CD4-positive, alpha-beta memory T cell (primary cell): Measurements from ENCODE around the gene FZD1. TPM values are rescaled to one million over a fixed set of nuclear protein-coding genes. Genes with fewer than 3 reads are reported as not detected.
A peak's percentile ranks its signal among the peaks of the same experiment; 100 is the strongest.

Experiments used
- CTCF ChIA-PET: fragments of 350-600 bp; sonication (Branson Sonifier 250); formaldehyde crosslinking; loops from one replicate; lab custom pipeline; 2021; ENCODE audit warnings: inconsistent platforms; ENCODE audit not compliant: partially characterized antibody; lab: Charles Lee
- POLR2A ChIA-PET: fragments of 350-600 bp; sonication (Branson Sonifier 250); formaldehyde crosslinking; loops from one replicate; lab custom pipeline; 2021; ENCODE audit not compliant: partially characterized antibody; lab: Charles Lee
- DNase-seq, 5 donors: peaks; one replicate each; pipeline versions ENCODE4 v3.0.0 to v3.0.0-alpha.2; 2020 to 2022; ENCODE audit warnings: mixed read lengths in 1 of 5
- H3K27ac ChIP-seq: one replicate; pipeline ENCODE4 v1.7.0; 2013; ENCODE audit warnings: low read depth, low read length
- H3K27me3 ChIP-seq: 2 replicates; pipeline ENCODE4 v1.7.0; 2013; ENCODE audit warnings: mild to moderate bottlenecking, low read length, moderate library complexity; ENCODE audit not compliant: insufficient read depth
- H3K36me3 ChIP-seq: 2 replicates; pipeline ENCODE4 v1.7.0; 2013; ENCODE audit warnings: mild to moderate bottlenecking, low read length, moderate library complexity; ENCODE audit not compliant: insufficient read depth
- H3K4me1 ChIP-seq: 2 replicates; pipeline ENCODE4 v1.7.0; 2013; ENCODE audit warnings: mild to moderate bottlenecking, low read length, moderate library complexity; ENCODE audit not compliant: insufficient read depth
- H3K4me3 ChIP-seq, 2 donors: one replicate each; pipeline ENCODE4 v1.7.0; 2013; ENCODE audit warnings: low read length in 2 of 2, mild to moderate bottlenecking in 1 of 2
- H3K9me3 ChIP-seq, 2 donors: one replicate each; pipeline ENCODE4 v1.7.0; 2013; ENCODE audit warnings: low read length in 2 of 2, control low read depth in 1 of 2; ENCODE audit not compliant: control insufficient read depth in 1 of 2
- H3K27ac Mint-ChIP-seq, 7 donors: one replicate each; pipeline ENCODE4 v1.8.0; 2020 to 2021; ENCODE audit warnings: mixed read lengths in 7 of 7, mild to moderate bottlenecking in 6 of 7, inconsistent platforms in 3 of 7, moderate library complexity in 3 of 7
- H3K27me3 Mint-ChIP-seq, 2 donors: one replicate each; pipeline ENCODE4 v1.8.0; 2020 to 2021; ENCODE audit warnings: mixed read lengths in 2 of 2
- H3K36me3 Mint-ChIP-seq, 2 donors: one replicate each; pipeline ENCODE4 v1.8.0; 2020 to 2021; ENCODE audit warnings: mixed read lengths in 2 of 2, inconsistent platforms in 1 of 2, mild to moderate bottlenecking in 1 of 2
- H3K4me1 Mint-ChIP-seq, 4 donors: one replicate each; pipeline ENCODE4 v1.8.0; 2020 to 2021; ENCODE audit warnings: mixed read lengths in 4 of 4, mild to moderate bottlenecking in 1 of 4
- H3K4me3 Mint-ChIP-seq, 8 donors: one replicate each; pipeline ENCODE4 v1.8.0; 2020 to 2021; ENCODE audit warnings: mixed read lengths in 8 of 8, mild to moderate bottlenecking in 7 of 8, moderate library complexity in 6 of 8, inconsistent platforms in 3 of 8
- H3K9me3 Mint-ChIP-seq, 8 donors: one replicate each; pipeline ENCODE4 v1.8.0; 2020 to 2021; ENCODE audit warnings: mixed read lengths in 8 of 8, mild to moderate bottlenecking in 5 of 8, inconsistent platforms in 3 of 8, moderate library complexity in 1 of 8
- intact Hi-C: fragments of 100-400 bp; cut with micrococcal nuclease; formaldehyde crosslinking; loops from one replicate; pipeline ENCODE4 v1.15.1; 2023
- polyA plus RNA-seq, 2 donors: library from polyadenylated mRNA; unstranded; fragments of 300-500 nt; fragmentation: Illumina TruSeq; gene quantifications; one replicate each; pipeline ENCODE4 v1.2.3, GENCODE V29; 2021
- total RNA-seq, 2 experiments: library from RNA; stranded (reverse); gene quantifications; one replicate each; pipeline ENCODE4 v1.2.3, GENCODE V29; 2021

Gene FZD1
- total and polyA plus RNA-seq, 4 experiments from 2014 or later = 0.08 to 0.09 TPM; not detected in 2

DNA sequence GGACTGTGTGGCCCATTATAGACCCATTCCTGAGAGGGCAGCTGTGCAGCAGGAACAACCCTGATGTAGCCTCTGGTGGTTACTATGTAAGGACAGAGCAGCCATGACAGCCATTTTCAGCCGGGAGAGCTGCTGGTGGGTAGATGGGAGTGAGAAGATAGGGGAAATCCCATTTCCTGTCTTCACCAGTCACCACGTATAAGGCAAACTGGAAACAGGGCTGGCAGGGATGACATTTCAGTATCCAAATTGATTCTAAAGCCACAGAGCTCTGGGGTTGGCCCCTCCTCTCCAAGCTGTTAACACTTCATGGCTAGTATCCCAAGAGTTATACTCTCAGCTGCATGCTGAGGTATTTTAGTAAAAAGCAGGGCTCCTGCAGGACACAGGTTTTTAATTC, 15.2 kb upstream of the FZD1 start:
- no peaks in the 10 kb centered on the region for H3K36me3 Mint-ChIP-seq
- intact Hi-C loops = no loop called here
- POLR2A ChIA-PET = no interaction called here
- H3K4me1 Mint-ChIP-seq = no peaks in the 10 kb centered on the region
- no peak for DNase-seq
- peaks cover 0 to 4% (median 0%) of the 10 kb centered on the region in 8 donors for H3K9me3 Mint-ChIP-seq
- Histone ChIP-seq H3K4me3 (no peak overlapping the region), H3K27me3 (no peaks in the 10 kb centered on the region), H3K9me3 (no peaks in the 10 kb centered on the region), H3K4me1 (no peaks in the 10 kb centered on the region), H3K36me3 (no peaks in the 10 kb centered on the region), H3K27ac (no peak overlapping the region)
- peak overlapping the region in 1 of 7 donors; percentile 8 for H3K27ac Mint-ChIP-seq
- no peaks in the 10 kb centered on the region for H3K27me3 Mint-ChIP-seq
- no peak overlapping the region for H3K4me3 Mint-ChIP-seq
- CTCF ChIA-PET = no interaction called here

DNA sequence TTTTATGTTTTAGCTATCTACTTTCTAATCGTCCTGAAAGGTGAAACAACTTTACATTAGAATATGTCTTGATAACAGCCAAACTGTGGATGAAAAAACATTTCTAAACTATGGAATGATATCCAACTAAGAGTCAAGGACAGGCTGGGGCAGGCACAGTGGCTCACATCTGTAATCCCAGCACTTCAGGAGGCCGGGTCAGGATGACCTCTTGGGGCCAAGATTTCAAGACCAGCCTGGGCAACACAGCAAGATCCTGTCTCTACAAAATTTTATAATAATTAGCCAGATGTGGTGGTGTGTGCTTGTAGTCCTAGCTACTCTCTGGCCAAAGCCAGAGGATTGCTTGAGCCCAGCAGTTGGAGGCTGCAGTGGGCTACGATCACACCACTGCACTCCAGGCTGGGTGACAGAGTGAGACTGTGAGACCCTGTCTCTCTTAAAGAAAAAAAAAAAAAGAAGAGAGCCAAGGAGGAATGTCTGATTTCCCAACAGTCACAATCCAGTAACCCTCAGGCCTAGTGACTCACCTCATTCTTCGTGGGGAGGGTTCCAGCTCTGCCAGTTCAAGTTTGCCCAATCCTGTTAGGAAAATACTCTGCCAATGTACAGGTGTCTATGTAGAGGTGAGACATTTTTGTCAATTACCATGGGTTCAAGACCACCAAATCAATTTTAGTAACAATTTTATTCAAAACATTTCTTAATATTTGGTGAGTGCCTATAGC, 14.6 kb upstream of the FZD1 start:
- CTCF ChIA-PET = no interaction called here
- H3K4me1 Mint-ChIP-seq = no peaks in the 10 kb centered on the region

DNA sequence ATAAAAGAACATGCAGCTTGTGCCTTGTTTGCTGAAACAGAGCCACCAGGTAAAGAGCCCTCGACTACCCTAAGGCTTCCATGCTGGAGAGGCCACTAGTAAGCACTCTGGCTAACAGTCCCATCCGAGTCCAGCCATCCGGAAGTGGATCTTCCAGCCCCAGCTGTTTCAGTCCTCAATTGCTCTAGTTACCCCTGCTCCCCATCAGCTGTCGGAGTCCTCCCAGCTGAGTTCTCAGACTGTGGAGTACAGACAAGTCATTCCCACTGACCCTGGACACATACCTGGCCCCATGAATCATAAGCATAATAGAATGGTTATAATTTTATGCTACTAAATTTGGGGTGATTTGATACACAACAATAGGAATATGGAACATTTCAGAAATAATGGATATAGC, 13.5 kb upstream of the FZD1 start:
- no peaks in the 10 kb centered on the region for H3K27me3 ChIP-seq
- H3K4me3 ChIP-seq = no peak overlapping the region
- intact Hi-C loops = no loop called here
- H3K27me3 Mint-ChIP-seq = no peaks in the 10 kb centered on the region
- H3K4me1 ChIP-seq = no peaks in the 10 kb centered on the region
- no peaks in the 10 kb centered on the region for H3K9me3 ChIP-seq
- no peaks in the 10 kb centered on the region for H3K36me3 Mint-ChIP-seq
- peaks cover 0 to 8% (median 3%) of the 10 kb centered on the region in 8 donors for H3K9me3 Mint-ChIP-seq
- ChIA-PET CTCF (no interaction called here), POLR2A (no interaction called here)
- DNase-seq = no peak
- H3K27ac ChIP-seq = no peak overlapping the region
- H3K27ac Mint-ChIP-seq = no peak overlapping the region
- H3K36me3 ChIP-seq = no peaks in the 10 kb centered on the region
- no peaks in the 10 kb centered on the region for H3K4me1 Mint-ChIP-seq
- H3K4me3 Mint-ChIP-seq = no peak overlapping the region

More for the DNA sequence above, 14.6 kb upstream of the FZD1 start:
- POLR2A ChIA-PET = no interaction called here
- peaks cover 0 to 4% (median 0%) of the 10 kb centered on the region in 8 donors for H3K9me3 Mint-ChIP-seq
- no peaks in the 10 kb centered on the region for H3K36me3 Mint-ChIP-seq
- H3K4me3 ChIP-seq = no peak overlapping the region
- intact Hi-C loops = no loop called here
- H3K27ac ChIP-seq = no peak overlapping the region
- no peaks in the 10 kb centered on the region for H3K9me3 ChIP-seq
- H3K27ac Mint-ChIP-seq = no peak overlapping the region
- H3K4me3 Mint-ChIP-seq = no peak overlapping the region
- H3K4me1 ChIP-seq = no peaks in the 10 kb centered on the region
- H3K27me3 Mint-ChIP-seq = no peaks in the 10 kb centered on the region
- no peaks in the 10 kb centered on the region for H3K36me3 ChIP-seq
- DNase-seq = no peak
- no peaks in the 10 kb centered on the region for H3K27me3 ChIP-seq

DNA sequence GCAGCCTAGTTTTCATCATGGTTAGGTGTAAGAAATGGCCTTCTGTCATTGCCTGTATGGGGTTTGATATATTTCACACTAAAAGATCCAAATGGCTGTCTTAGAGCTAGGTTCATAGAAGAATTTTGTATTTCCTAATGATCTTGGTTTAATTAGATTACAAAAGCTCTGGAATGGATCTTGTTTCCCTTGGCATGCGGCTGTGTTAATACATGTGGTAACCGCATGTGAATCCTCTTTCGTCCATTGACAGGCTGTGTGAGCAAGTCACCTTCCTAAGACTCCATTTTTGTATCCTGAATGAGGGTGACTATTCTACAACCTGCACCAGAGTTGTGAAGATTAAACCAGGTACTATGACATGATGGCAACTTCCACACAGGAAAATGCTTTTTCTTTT, 12.4 kb upstream of the FZD1 start:
- POLR2A ChIA-PET = no interaction called here
- H3K4me1 ChIP-seq = no peaks in the 10 kb centered on the region
- no peaks in the 10 kb centered on the region for H3K9me3 ChIP-seq
- H3K9me3 Mint-ChIP-seq = peaks cover 0 to 11% (median 5%) of the 10 kb centered on the region in 8 donors
- no peak overlapping the region for H3K4me3 Mint-ChIP-seq
- no peaks in the 10 kb centered on the region for H3K4me1 Mint-ChIP-seq
- CTCF ChIA-PET = no interaction called here
- no peak overlapping the region for H3K4me3 ChIP-seq
- intact Hi-C loops = no loop called here
- H3K27me3 Mint-ChIP-seq = no peaks in the 10 kb centered on the region
- no peaks in the 10 kb centered on the region for H3K36me3 ChIP-seq
- H3K27ac ChIP-seq = no peak overlapping the region
- H3K27ac Mint-ChIP-seq = no peak overlapping the region
- H3K36me3 Mint-ChIP-seq = no peaks in the 10 kb centered on the region
- H3K27me3 ChIP-seq = no peaks in the 10 kb centered on the region
- DNase-seq = no peak

DNA sequence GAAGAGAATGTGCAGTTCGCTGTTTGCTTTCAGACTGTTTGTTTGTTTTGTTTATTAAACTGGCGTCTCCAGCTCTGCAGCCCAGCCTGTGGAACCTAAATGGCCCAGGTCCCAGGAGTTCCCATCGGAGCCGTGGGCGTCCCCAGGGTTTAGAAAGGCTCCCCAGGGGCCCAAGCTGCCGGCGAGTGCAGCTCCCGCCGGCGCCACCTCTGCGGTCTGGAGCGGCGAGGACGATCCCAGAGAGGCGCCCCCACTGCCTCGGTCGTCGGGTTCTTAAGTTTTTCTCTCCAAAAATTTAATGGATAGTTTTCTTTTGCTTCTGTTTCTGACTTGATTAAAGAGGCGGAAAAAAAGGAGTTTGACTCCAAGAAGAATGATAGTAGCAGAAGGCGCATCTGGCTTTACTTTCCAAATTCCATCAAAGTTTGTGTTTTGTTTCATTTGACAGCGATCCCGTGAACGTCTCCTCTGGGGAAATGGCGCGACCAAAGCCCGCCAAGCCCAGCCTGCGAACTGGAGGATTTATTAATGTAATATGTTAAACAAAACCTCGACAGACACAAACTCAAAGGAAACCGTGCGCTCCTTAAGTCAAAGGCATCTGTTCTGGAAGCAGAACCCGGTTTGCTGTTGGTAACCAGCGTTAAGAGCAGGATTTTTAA, 718 bp upstream of the FZD1 start:
- Mint-ChIP-seq H3K9me3 (peaks cover 0 to 4% (median 0%) of the 10 kb centered on the region in 8 donors), H3K27me3 (peaks cover 17 to 29% of the 10 kb centered on the region in 2 donors), H3K36me3 (no peaks in the 10 kb centered on the region), H3K4me3 (peak overlapping the region; percentile 40 to 74 (median 65)), H3K4me1 (peaks cover 0 to 30% (median 3%) of the 10 kb centered on the region in 4 donors), H3K27ac (no peak overlapping the region)
- CTCF ChIA-PET = no interaction called here
- Histone ChIP-seq H3K4me3 (peak overlapping the region in 1 of 2 donors; percentile 14), H3K27me3 (peaks cover 8% of the 10 kb centered on the region), H3K4me1 (peaks cover 8% of the 10 kb centered on the region), H3K36me3 (no peaks in the 10 kb centered on the region), H3K9me3 (no peaks in the 10 kb centered on the region), H3K27ac (no peak overlapping the region)
- no peak for DNase-seq
- POLR2A ChIA-PET = no interaction called here
- intact Hi-C loops = no loop called here

DNA sequence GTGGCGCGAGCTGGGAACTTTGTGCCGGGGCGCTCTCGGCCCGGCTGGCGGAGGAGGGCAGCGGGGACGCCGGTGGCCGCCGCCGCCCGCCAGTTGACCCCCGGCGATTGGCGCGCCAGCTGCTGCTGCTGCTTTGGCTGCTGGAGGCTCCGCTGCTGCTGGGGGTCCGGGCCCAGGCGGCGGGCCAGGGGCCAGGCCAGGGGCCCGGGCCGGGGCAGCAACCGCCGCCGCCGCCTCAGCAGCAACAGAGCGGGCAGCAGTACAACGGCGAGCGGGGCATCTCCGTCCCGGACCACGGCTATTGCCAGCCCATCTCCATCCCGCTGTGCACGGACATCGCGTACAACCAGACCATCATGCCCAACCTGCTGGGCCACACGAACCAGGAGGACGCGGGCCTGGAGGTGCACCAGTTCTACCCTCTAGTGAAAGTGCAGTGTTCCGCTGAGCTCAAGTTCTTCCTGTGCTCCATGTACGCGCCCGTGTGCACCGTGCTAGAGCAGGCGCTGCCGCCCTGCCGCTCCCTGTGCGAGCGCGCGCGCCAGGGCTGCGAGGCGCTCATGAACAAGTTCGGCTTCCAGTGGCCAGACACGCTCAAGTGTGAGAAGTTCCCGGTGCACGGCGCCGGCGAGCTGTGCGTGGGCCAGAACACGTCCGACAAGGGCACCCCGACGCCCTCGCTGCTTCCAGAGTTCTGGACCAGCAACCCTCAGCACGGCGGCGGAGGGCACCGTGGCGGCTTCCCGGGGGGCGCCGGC, 870 bp downstream of the FZD1 start:
- POLR2A ChIA-PET = no interaction called here
- no peak for DNase-seq

DNA sequence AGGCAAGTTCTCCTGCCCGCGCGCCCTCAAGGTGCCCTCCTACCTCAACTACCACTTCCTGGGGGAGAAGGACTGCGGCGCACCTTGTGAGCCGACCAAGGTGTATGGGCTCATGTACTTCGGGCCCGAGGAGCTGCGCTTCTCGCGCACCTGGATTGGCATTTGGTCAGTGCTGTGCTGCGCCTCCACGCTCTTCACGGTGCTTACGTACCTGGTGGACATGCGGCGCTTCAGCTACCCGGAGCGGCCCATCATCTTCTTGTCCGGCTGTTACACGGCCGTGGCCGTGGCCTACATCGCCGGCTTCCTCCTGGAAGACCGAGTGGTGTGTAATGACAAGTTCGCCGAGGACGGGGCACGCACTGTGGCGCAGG, 1.4 kb downstream of the FZD1 start:
- ChIA-PET POLR2A (no interaction called here), CTCF (no interaction called here)
- H3K36me3 ChIP-seq = no peaks in the 10 kb centered on the region
- Mint-ChIP-seq H3K4me1 (peaks cover 0 to 30% (median 3%) of the 10 kb centered on the region in 4 donors), H3K4me3 (peak overlapping the region in 2 of 8 donors; percentile 26 to 71), H3K36me3 (no peaks in the 10 kb centered on the region), H3K9me3 (peaks cover 0 to 4% (median 0%) of the 10 kb centered on the region in 8 donors), H3K27me3 (peaks cover 15 to 26% of the 10 kb centered on the region in 2 donors), H3K27ac (no peak overlapping the region)
- intact Hi-C loops = no loop called here
- peaks cover 8% of the 10 kb centered on the region for H3K27me3 ChIP-seq
- no peak for DNase-seq
- peaks cover 8% of the 10 kb centered on the region for H3K4me1 ChIP-seq
- no peak overlapping the region for H3K4me3 ChIP-seq
- no peaks in the 10 kb centered on the region for H3K9me3 ChIP-seq
- no peak overlapping the region for H3K27ac ChIP-seq

More for the DNA sequence above, 870 bp downstream of the FZD1 start:
- Histone ChIP-seq H3K9me3 (no peaks in the 10 kb centered on the region), H3K4me1 (peaks cover 8% of the 10 kb centered on the region), H3K27me3 (peaks cover 8% of the 10 kb centered on the region), H3K4me3 (no peak overlapping the region), H3K27ac (no peak overlapping the region), H3K36me3 (no peaks in the 10 kb centered on the region)
- H3K36me3 Mint-ChIP-seq = no peaks in the 10 kb centered on the region
- H3K4me1 Mint-ChIP-seq = peaks cover 0 to 30% (median 3%) of the 10 kb centered on the region in 4 donors
- CTCF ChIA-PET = no interaction called here
- peaks cover 0 to 4% (median 0%) of the 10 kb centered on the region in 8 donors for H3K9me3 Mint-ChIP-seq
- H3K27ac Mint-ChIP-seq = peak overlapping the region in 1 of 7 donors; percentile 46
- intact Hi-C loops = no loop called here
- peak overlapping the region; percentile 39 to 78 (median 70) for H3K4me3 Mint-ChIP-seq
- H3K27me3 Mint-ChIP-seq = peaks cover 17 to 27% of the 10 kb centered on the region in 2 donors
